Uterus (tissue), 2 donors: ENCODE results near the gene PFN2.

Source experiments
- POLR2A ChIP-seq, 2 donors: fragments of 450-650 bp; IDR thresholded peaks; one replicate each; pipeline ENCODE4 v1.6.1; 2016; ENCODE audit warnings: antibody characterized with exemption in 2 of 2, mild to moderate bottlenecking in 1 of 2, moderate library complexity in 1 of 2
- TF ChIP-seq, protein P1 (sequence below), 4 experiments: fragments of 200-600 bp in 2 of 4; fragments of 450-650 bp in 2 of 4; sonication (generic) in 2 of 4; IDR thresholded peaks; one replicate each; pipeline ENCODE4 v1.5.1; 2016 to 2019; ENCODE audit warnings: antibody characterized with exemption in 4 of 4, mild to moderate bottlenecking in 2 of 4, moderate library complexity in 1 of 4

DNA sequence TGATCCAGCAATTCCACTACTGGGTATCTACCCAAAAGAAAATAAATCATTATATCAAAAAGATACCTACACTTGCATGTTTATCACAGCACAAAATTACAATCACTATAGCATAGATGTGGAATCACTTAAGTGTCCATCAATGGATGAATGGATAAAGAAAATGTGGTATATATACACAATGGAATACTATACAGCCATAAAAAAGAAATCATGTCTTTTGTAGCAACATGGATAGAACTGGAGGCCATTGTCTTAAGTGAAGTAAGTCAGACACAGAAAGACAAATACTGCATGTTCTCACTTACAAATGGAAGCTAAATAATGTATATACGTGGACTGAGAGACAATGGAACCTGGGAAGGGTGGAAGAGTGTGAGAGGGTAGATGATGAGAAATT, 28.3 kb upstream of the PFN2 start:
- TF ChIP-seq, protein P1, sequence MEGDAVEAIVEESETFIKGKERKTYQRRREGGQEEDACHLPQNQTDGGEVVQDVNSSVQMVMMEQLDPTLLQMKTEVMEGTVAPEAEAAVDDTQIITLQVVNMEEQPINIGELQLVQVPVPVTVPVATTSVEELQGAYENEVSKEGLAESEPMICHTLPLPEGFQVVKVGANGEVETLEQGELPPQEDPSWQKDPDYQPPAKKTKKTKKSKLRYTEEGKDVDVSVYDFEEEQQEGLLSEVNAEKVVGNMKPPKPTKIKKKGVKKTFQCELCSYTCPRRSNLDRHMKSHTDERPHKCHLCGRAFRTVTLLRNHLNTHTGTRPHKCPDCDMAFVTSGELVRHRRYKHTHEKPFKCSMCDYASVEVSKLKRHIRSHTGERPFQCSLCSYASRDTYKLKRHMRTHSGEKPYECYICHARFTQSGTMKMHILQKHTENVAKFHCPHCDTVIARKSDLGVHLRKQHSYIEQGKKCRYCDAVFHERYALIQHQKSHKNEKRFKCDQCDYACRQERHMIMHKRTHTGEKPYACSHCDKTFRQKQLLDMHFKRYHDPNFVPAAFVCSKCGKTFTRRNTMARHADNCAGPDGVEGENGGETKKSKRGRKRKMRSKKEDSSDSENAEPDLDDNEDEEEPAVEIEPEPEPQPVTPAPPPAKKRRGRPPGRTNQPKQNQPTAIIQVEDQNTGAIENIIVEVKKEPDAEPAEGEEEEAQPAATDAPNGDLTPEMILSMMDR (IDR thresholded peaks at IDR 0.05) = no peak
- no peak for TF ChIP-seq POLR2A (IDR thresholded peaks at IDR 0.05)
